RPMI8226 (cell line): ENCODE measurements around the gene PML.

ENCODE experiments used
- DNase-seq: peaks from one replicate; pipeline ENCODE4 v3.0.0-alpha.2; 2015

The PML gene, protein sequence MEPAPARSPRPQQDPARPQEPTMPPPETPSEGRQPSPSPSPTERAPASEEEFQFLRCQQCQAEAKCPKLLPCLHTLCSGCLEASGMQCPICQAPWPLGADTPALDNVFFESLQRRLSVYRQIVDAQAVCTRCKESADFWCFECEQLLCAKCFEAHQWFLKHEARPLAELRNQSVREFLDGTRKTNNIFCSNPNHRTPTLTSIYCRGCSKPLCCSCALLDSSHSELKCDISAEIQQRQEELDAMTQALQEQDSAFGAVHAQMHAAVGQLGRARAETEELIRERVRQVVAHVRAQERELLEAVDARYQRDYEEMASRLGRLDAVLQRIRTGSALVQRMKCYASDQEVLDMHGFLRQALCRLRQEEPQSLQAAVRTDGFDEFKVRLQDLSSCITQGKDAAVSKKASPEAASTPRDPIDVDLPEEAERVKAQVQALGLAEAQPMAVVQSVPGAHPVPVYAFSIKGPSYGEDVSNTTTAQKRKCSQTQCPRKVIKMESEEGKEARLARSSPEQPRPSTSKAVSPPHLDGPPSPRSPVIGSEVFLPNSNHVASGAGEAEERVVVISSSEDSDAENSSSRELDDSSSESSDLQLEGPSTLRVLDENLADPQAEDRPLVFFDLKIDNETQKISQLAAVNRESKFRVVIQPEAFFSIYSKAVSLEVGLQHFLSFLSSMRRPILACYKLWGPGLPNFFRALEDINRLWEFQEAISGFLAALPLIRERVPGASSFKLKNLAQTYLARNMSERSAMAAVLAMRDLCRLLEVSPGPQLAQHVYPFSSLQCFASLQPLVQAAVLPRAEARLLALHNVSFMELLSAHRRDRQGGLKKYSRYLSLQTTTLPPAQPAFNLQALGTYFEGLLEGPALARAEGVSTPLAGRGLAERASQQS

GRCh38 chr15:73994413-73994883, at the start of gene PML:
PML (plus strand) TSS chr15:73994716; CDS start chr15:73994813, 97 bp downstream.
- peak; percentile 100 for DNase-seq

GRCh38 chr15:73945130-73945508, 49.4 kb upstream of the PML start:
- no peak for DNase-seq

DNA sequence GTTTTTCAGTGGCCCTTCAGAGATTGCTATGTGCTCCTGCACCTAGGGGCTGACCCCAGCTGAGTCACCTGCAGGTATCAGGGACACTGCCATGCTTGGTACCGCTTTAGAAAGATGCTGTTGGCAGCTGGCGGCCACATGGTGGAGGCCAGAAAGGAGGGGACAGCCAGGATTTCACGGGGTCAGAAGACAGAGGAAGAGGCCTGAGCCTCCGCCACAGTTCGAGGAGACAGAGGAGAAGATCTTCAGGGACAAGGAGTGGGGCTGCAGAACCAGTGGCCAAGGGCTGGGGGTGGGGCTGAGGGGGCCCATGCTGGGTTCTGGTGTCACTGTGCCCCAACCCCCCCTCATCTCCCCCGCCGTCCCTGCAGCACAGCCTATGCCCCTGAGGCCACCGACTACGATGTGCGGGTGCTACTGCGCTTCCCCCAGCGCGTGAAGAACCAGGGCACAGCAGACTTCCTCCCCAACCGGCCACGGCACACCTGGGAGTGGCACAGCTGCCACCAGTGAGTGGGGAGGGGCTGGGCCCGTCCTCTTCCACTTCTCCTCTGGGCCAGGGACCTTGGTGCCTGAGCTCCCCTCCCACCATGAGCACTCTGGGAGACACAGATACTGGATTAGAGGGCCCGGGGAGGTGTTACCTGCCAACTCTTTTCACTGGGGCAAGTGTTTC, 48.3 kb upstream of the PML start:
- peak; percentile 51 for DNase-seq

GRCh38 chr15:73946795-73947370, 47.6 kb upstream of the PML start:
- DNase-seq: no peak

DNA sequence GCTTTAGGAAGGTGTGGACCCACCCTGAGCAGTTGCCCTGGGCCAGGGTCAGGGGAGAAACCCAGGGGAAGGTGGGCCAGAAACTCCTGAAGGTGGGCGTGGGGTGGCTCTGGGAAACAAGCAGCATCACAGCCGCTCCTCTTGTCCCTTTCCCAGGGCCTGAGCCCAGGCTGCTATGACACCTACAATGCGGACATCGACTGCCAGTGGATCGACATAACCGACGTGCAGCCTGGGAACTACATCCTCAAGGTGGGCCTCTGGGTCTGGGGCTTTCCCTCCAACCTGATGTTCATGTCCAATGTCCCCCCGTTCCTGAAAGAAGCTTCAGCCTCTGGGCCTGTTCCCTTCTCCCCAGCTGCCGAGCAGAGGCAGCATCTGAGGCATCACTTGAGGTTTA, 46.9 kb upstream of the PML start:
- DNase-seq: no peak

- DNase-seq: no peak
Measured at GRCh38 chr15:73948396-73948795, 46.1 kb upstream of the PML start.

DNA sequence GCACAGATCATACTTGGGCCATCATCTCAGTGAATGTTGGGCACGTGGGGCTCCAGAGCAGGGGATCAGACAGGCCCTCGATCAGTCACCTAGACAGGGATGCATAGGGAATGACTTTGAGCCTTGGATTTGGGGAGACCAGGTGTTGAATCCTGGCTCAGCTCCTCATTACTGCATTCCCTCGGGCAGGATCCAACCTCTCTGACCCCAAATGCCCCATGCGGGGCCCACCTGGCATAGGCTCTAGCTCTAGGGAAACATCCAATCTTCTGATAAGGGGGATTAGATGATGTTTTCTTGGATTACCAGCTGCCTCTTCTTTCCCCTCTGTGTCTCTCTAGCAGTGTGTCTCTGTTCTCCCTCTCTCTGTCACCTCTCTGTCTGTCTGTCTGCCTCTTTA, 45.5 kb upstream of the PML start:
- DNase-seq: no peak

GRCh38 chr15:73949496-73949895, 45.0 kb upstream of the PML start:
- no peak for DNase-seq

DNA sequence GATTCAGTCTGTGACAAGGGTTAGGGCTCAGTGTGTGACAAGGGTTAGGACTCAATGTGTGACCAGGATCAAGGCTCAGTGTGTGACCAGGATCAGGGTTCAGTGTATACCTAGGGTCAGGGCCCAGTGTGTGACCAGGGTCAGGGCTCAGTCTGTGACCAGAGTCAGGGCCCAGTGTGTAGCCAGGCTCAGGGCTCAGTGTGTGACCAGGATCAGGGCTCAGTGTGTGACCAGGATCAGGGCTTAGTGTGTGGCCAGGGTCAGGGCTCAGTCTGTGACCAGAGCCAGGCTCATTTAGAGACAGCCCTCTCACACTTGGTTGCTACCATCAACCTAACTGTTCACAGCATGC, 44.1 kb upstream of the PML start:
- DNase-seq: no peak

GRCh38 chr15:73950831-73951561, 43.5 kb upstream of the PML start:
- DNase-seq: peak; percentile 96

GRCh38 chr15:73951601-73952000, 42.9 kb upstream of the PML start:
- DNase-seq: no peak

DNA sequence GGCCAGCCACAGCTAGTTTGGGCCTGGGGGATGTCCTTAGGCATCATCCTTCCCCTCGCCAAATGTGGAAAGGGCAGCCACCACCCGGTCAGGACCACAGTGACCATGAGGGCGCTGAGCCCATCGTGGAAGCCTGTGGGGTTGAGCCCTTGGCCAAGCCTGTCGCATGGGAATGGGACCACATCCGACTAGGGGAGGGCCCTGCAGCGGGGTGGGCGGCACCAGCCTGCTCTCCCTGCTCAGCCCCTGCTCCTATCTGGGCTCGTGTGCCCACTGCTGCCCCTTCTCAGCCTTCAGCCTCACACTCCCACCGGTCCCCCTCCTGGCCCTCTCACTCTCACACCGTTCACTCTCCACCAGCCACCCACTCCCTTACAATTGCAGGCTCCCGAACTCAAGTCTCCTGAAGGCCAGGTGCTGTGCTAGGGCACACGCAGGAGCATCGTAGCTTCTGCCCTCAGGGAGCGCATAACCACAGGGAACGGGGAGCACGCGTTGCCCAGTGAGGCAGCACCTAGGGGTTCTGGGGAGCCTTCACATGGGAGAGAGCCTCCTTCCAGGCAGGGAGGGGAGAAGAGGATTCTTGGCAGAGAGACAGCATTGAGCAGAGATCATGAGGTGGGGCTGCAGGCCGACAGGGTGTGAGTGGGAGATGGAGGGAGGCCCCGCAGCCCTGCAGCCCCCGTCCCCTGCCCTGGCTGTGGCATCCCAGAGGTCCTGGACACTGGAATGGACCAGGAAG, 42.2 kb upstream of the PML start:
- DNase-seq: no peak

DNA sequence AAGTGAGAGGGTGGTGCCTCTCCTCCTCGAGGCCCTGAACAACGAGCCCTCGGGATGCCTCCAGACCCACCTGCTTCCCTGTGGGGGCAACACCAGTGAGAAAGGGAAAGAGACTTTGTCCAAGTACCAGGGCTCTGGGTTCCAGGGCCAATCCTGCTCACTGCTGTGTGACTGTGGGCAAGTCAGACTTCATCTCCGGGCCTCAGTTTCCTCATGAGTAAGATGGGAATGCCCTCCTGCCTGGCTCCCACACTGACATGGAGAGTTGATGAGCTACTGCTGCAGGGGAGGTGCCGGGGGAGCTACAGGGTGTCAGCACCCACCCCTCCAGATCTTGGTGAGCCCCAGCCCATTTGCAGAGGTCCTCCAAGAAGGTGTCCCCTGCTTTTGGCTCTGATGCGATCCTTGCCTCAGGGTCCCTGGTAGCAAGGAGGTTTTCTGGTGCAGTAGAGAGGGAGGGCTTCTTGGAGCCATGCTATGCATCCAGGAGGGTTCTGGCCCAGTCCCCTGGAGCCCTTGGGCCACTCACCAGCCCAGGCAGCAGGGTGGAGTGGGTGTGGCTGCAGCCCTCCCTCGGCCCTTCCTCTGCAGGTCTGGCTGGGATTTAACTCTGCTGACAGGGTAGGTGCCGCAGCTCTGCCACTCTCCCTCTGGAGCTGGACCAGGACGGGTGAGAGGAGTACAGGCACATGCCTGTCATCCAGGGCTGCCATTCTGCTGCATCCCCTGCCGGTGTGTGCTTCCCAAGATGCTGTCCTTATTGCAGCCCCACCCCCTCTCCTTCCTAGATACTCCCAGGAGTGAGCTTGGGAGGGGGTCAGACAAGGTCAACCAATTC, 41.4 kb upstream of the PML start:
- no peak for DNase-seq

DNA sequence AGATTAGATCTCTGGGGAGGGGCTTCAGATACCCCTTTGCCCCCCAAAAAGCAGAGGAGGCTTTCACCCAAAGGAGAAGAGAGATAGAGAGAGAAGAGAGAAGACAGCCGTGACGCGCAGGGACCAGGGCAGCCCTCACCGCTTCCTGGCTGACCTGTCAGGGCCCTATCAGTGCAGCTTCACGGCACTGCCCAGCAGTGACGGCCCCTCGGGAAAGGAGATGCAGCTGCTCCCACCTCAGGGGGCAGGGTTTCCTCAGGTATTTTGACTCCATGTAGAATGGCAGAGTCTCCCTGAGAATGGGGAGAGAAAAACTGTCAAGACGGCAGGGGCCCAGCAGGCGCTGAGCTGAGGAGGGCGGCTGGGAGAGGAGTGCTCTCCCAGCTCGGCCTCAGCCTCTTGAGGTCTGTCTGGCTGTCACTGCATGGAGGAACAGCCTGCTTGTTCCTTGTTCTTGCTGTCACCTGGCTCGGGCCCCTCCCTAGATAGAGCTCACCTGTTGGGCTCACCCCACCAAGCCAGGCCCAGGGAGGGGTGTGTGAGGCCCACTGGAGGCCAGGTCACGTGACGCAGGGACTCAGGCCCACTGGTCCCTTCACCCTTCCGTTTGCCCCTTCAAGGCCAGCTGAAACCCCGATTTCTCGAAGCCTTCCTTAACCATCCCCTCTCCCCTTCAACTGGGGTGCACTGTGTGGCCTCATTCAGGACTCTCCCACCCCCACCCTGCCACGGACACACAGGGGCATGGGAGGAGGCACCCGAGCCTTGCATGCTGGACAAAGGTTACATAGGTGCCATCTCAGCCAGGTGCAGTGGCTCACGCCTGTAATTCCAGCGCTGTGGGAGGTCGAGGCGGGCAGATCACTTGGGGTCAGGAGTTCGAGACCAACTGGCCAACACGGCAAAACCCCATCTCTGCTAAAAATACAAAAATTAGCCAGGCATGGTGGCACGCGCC, 40.0 kb upstream of the PML start:
- DNase-seq: no peak

DNA sequence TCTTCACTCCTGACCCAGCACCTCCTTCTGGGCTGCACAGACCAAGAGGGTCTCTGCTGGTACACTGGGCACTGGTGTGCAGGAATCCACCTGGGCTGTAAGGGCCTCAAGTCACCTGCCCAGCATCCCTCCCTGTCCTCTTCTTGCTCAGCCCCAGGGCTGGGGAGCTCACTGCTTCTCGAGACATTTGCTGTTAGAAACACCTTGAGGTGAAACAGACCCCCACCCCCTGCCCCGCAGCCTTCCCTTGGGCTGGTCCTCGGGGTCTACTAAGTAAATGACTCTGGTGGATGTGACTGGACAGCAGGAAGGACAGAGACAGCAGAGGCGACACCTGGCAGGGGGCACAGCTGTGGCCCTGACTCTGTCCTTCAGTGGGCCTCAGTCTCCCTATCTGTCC, 39.2 kb upstream of the PML start:
- no peak for DNase-seq

DNA sequence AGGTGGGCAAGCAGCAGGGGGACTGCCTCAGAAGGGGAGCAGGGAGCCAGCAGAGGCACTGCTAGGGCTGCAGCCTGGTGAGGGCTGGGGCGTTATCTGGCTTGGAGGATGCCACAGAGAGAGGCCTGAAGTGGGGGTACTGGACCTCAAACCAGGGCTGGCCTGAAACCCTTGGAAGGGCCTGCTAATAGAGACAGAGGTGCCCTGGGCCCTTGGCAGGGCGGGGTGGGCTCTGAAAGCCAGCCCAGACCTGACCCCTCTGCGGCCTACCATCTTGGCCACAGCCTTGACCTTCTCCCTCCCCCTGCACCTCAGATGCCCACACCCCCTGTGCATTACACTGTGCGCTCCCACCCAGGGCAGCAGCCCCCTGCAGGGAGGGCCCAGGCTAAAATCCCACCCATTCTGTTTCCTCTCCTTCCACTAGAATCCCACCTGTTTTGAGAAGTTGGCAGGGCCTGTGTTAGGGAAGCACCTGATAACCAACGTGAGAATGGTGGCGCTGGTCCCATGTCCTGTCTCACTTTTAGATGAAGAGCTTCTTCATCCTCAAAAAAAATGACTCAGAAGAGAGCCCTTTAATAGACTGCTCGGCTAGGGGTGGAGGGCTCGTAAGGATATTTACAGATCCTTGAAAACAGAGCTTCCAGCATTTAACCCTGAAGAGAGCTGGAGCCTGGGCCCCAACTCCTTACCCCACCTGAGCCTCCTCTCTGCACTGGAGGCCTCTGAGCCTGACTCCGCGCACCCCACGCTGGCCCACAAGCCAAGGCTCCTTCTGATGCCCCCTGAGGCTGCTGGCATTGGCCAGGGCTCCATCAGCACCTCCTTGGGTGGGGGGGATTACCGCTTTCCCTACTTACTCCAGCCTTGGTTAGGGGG, 38.4 kb upstream of the PML start:
- no peak for DNase-seq

DNA sequence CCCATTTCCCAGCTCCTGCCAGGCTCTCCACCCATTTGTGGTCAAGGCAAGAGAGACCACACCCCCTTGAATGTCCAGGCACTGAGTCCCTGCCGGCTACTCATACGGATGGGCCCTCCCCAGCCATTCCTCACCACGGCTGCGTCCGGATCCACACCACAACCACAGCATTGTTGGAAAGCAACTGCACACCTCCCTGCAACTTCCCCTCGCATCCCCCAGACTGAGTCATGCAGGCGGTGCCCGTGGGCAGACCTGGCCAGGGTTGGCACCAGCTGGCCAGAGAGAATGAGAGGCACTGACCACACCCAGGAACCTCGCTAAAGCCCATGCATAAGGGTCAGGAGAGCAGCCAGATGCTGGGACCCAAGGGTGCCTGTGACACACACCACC, 37.8 kb upstream of the PML start:
- no peak for DNase-seq

GRCh38 chr15:73957276-73957675, 37.2 kb upstream of the PML start:
- no peak for DNase-seq
